Upper lobe of left lung (tissue), 6 donors: ENCODE data around the gene DDX1. TPM values are rescaled to one million over a fixed set of nuclear protein-coding genes. Genes with fewer than 3 reads are reported as not detected.

Experiments
- ATAC-seq, 2 donors: fragments of 200-7000 bp; cut with Tn5 transposase; one replicate each; pipeline ENCODE4 v1.9.1; 2022; ENCODE audit warnings: mild to moderate bottlenecking in 2 of 2, moderate library complexity in 2 of 2; ENCODE audit not compliant: low FRiP score in 2 of 2
- DNase-seq, 2 donors: peaks; one replicate each; pipeline ENCODE4 v3.0.0-alpha.2; 2019 to 2020
- H3K27ac ChIP-seq, 4 donors: fragments of 200-600 bp; sonication (generic); one replicate each; pipeline ENCODE4 v1.5.1; 2016 to 2019
- H3K27me3 ChIP-seq, 4 donors: fragments of 200-600 bp; sonication (generic); one replicate each; pipeline ENCODE4 v1.5.1; 2017 to 2019
- H3K36me3 ChIP-seq, 4 donors: fragments of 200-600 bp; sonication (generic); one replicate each; pipeline ENCODE4 v1.5.1; 2016 to 2019
- H3K4me1 ChIP-seq, 4 donors: fragments of 200-600 bp; sonication (generic); one replicate each; pipeline ENCODE4 v1.5.1; 2018 to 2019
- H3K4me3 ChIP-seq, 4 donors: fragments of 200-600 bp; sonication (generic); one replicate each; pipeline ENCODE4 v1.5.1; 2017 to 2019; ENCODE audit warnings: mild to moderate bottlenecking in 2 of 4, moderate library complexity in 1 of 4
- H3K9me3 ChIP-seq, 4 donors: fragments of 200-600 bp; sonication (generic); one replicate each; pipeline ENCODE4 v1.5.1; 2018 to 2019
- CTCF ChIP-seq, 6 experiments: fragments of 450-650 bp in 4 of 6; fragments of 200-600 bp in 2 of 6; sonication (generic) in 2 of 6; IDR thresholded peaks; one replicate each; pipeline ENCODE4 v1.5.1; 2016 to 2019; ENCODE audit warnings: antibody characterized with exemption in 6 of 6
- EP300 ChIP-seq, 4 donors: sonication (generic); formaldehyde crosslinking; IDR thresholded peaks; one replicate each; pipeline ENCODE4 v1.5.1; 2017; ENCODE audit warnings: antibody characterized with exemption in 4 of 4, control low read depth in 2 of 4
- POLR2A ChIP-seq, 4 donors: fragments of 450-650 bp; IDR thresholded peaks; one replicate each; pipeline ENCODE4 v1.5.1; 2016 to 2017; ENCODE audit warnings: antibody characterized with exemption in 4 of 4, mild to moderate bottlenecking in 2 of 4
- POLR2AphosphoS5 ChIP-seq, 2 donors: sonication (generic); formaldehyde crosslinking; IDR thresholded peaks; one replicate each; pipeline ENCODE4 v1.5.1; 2017; ENCODE audit warnings: antibody characterized with exemption in 2 of 2
- WGBS, 2 donors: methylation state at CpG; one replicate each; pipeline ENCODE4 v1.1.5; 2017 to 2018; 5-methylcytosine and 5-hydroxymethylcytosine counted together
- total RNA-seq, 6 donors: library from RNA; depleted of rRNA in 4 of 6; stranded (reverse); fragments of >200 nt in 4 of 6; gene quantifications; one replicate each; pipeline versions ENCODE4 v1.1.0 to v1.2.1, GENCODE V29; 2016 to 2021
- donor health status: DM: no; HTN: no; CAD: no; lungs with moderate emphysema.
- donor health status: DM: no; HTN: yes; CAD: no; lungs with severe emphysema.

DDX1 gene
- total RNA-seq, 6 donors from 2014 or later, result 40.9 to 78.5 (median 53.0) TPM

GRCh38 chr2:15651367-15651727 lies 59.7 kb downstream of the DDX1 start:
- no peak overlapping the region for H3K27ac ChIP-seq
- H3K4me3 ChIP-seq, result no peak overlapping the region
- no peak for TF ChIP-seq POLR2A (IDR thresholded peaks at IDR 0.05)
- TF ChIP-seq CTCF (IDR thresholded peaks at IDR 0.05), result no peak
- no peak for TF ChIP-seq POLR2AphosphoS5 (IDR thresholded peaks at IDR 0.05)
- no peak for TF ChIP-seq EP300 (IDR thresholded peaks at IDR 0.05)
- 84 to 92% methylated on average over 7 of the region's 7 CpGs for WGBS, 2 donors
- H3K27me3 ChIP-seq, result no peaks in the 10 kb centered on the region
- no peak for DNase-seq
- H3K4me1 ChIP-seq, result no peaks in the 10 kb centered on the region
- H3K36me3 ChIP-seq, result no peaks in the 10 kb centered on the region
- no peaks in the 10 kb centered on the region for H3K9me3 ChIP-seq
- no peak for ATAC-seq

- 80 to 86% methylated on average over 8 of the region's 8 CpGs for WGBS, 2 donors
- H3K4me1 ChIP-seq, result no peaks in the 10 kb centered on the region
These were observed 60.6 kb downstream of the DDX1 start for GRCh38 chr2:15652252-15652651.

GRCh38 chr2:15652801-15653200 lies 61.1 kb downstream of the DDX1 start:
- ATAC-seq (no peak), DNase-seq (no peak)
- no peaks in the 10 kb centered on the region for H3K36me3 ChIP-seq
- H3K4me1 ChIP-seq, result no peaks in the 10 kb centered on the region
- H3K4me3 ChIP-seq, result no peak overlapping the region
- WGBS, 2 donors, result 59 to 67% methylated on average over 5 to 6 of the region's 6 CpGs
- no peak for TF ChIP-seq POLR2AphosphoS5 (IDR thresholded peaks at IDR 0.05)
- no peak for TF ChIP-seq POLR2A (IDR thresholded peaks at IDR 0.05)
- H3K27ac ChIP-seq, result no peak overlapping the region
- no peaks in the 10 kb centered on the region for H3K9me3 ChIP-seq
- no peaks in the 10 kb centered on the region for H3K27me3 ChIP-seq

More at GRCh38 chr2:15652252-15652651, 60.6 kb downstream of the DDX1 start:
- Histone ChIP-seq H3K27ac (no peak overlapping the region), H3K4me3 (no peak overlapping the region), H3K9me3 (no peaks in the 10 kb centered on the region), H3K36me3 (no peaks in the 10 kb centered on the region), H3K27me3 (no peaks in the 10 kb centered on the region)
- TF ChIP-seq CTCF (IDR thresholded peaks at IDR 0.05), result no peak
- TF ChIP-seq POLR2AphosphoS5 (IDR thresholded peaks at IDR 0.05), result no peak
- TF ChIP-seq POLR2A (IDR thresholded peaks at IDR 0.05), result no peak
- TF ChIP-seq EP300 (IDR thresholded peaks at IDR 0.05), result no peak
- DNase-seq (no peak), ATAC-seq (no peak)

GRCh38 chr2:15653806-15654726 lies 62.4 kb downstream of the DDX1 start:
- ATAC-seq (peak in 1 of 2 donors; percentile 9), DNase-seq (no peak)
- H3K27me3 ChIP-seq, result no peaks in the 10 kb centered on the region
- H3K4me3 ChIP-seq, result no peak overlapping the region
- WGBS, 2 donors, result 93% methylated on average over 23 to 31 of the region's 31 CpGs
- no peaks in the 10 kb centered on the region for H3K9me3 ChIP-seq
- H3K27ac ChIP-seq, result no peak overlapping the region
- H3K36me3 ChIP-seq, result no peaks in the 10 kb centered on the region
- H3K4me1 ChIP-seq, result no peaks in the 10 kb centered on the region
- no peak for TF ChIP-seq CTCF (IDR thresholded peaks at IDR 0.05)

- DNase-seq, result no peak
- no peak overlapping the region for H3K4me3 ChIP-seq
- WGBS, 2 donors, result 93 to 94% methylated on average over 6 to 9 of the region's 9 CpGs
These were observed 63.0 kb downstream of the DDX1 start for GRCh38 chr2:15654727-15655073.

More at GRCh38 chr2:15654727-15655073, 63.0 kb downstream of the DDX1 start:
- no peak for ATAC-seq
- TF ChIP-seq CTCF (IDR thresholded peaks at IDR 0.05) (no peak), POLR2AphosphoS5 (IDR thresholded peaks at IDR 0.05) (no peak), EP300 (IDR thresholded peaks at IDR 0.05) (no peak), POLR2A (IDR thresholded peaks at IDR 0.05) (no peak)
- Histone ChIP-seq H3K9me3 (no peaks in the 10 kb centered on the region), H3K27me3 (no peaks in the 10 kb centered on the region), H3K27ac (no peak overlapping the region), H3K4me1 (no peaks in the 10 kb centered on the region), H3K36me3 (no peaks in the 10 kb centered on the region)
